LoVo (cell line): ENCODE results near the gene RBMS1.

Source experiments
- DNase-seq: peaks from one replicate; pipeline ENCODE4 v3.0.0-alpha.2; 2016; ENCODE audit warnings: low spot score

RBMS1 gene

GRCh38 chr2:160331258-160332025 lies 162.2 kb downstream of the RBMS1 start:
- DNase-seq, result no peak

GRCh38 chr2:160328811-160329527 lies 164.6 kb downstream of the RBMS1 start:
- DNase-seq, result no peak

- no peak for DNase-seq
Measured at GRCh38 chr2:160326786-160327185, 166.8 kb downstream of the RBMS1 start.

GRCh38 chr2:160325418-160325817 lies 168.2 kb downstream of the RBMS1 start:
- DNase-seq, result no peak

- DNase-seq, result no peak
Measured at GRCh38 chr2:160324917-160325316, 168.7 kb downstream of the RBMS1 start.

- peak; percentile 28 for DNase-seq
Measured at GRCh38 chr2:160324161-160324800, 169.3 kb downstream of the RBMS1 start.

GRCh38 chr2:160322320-160322719 lies 171.3 kb downstream of the RBMS1 start:
- no peak for DNase-seq

- DNase-seq, result peak; percentile 67
Measured at GRCh38 chr2:160321006-160321405, 172.6 kb downstream of the RBMS1 start.

GRCh38 chr2:160319700-160320099 lies 173.9 kb downstream of the RBMS1 start:
- DNase-seq, result no peak

- no peak for DNase-seq
Measured at GRCh38 chr2:160318218-160318617, 175.4 kb downstream of the RBMS1 start.

- DNase-seq, result no peak
Measured at GRCh38 chr2:160317181-160318099, 176.2 kb downstream of the RBMS1 start.

GRCh38 chr2:160315337-160315736 lies 178.3 kb downstream of the RBMS1 start:
- DNase-seq, result no peak

GRCh38 chr2:160310118-160310828 lies 183.3 kb downstream of the RBMS1 start:
- DNase-seq, result no peak

- no peak for DNase-seq
Measured at GRCh38 chr2:160309585-160309984, 184.0 kb downstream of the RBMS1 start.

- peak; percentile 13 for DNase-seq
Measured at GRCh38 chr2:160308915-160309314, 184.7 kb downstream of the RBMS1 start.

GRCh38 chr2:160308476-160308875 lies 185.1 kb downstream of the RBMS1 start:
- DNase-seq, result no peak

- DNase-seq, result no peak
Measured at GRCh38 chr2:160306985-160307384, 186.6 kb downstream of the RBMS1 start.

GRCh38 chr2:160305081-160305750 lies 188.4 kb downstream of the RBMS1 start:
- no peak for DNase-seq

GRCh38 chr2:160303527-160303926 lies 190.1 kb downstream of the RBMS1 start:
- no peak for DNase-seq

GRCh38 chr2:160303076-160303475 lies 190.5 kb downstream of the RBMS1 start:
- no peak for DNase-seq

GRCh38 chr2:160301420-160301819 lies 192.2 kb downstream of the RBMS1 start:
- DNase-seq, result no peak
